Endothelial cell of umbilical vein (primary cell): Measurements from ENCODE around the gene ITPRIP. TPM values are rescaled to one million over a fixed set of nuclear protein-coding genes. Genes with fewer than 3 reads are reported as not detected.
A peak's percentile ranks its signal among the peaks of the same experiment; 100 is the strongest.

ENCODE experiments used
- BruUV-seq: library from RNA; stranded (reverse); fragments of 400-500 nt; replicated peaks from 2 replicates; lab custom pipeline; 2021; lab: Mats Ljungman, UMichigan
- CTCF ChIA-PET: fragments of 300-600, 350-600 bp; sonication (Branson Sonifier 250); formaldehyde crosslinking; loops from one replicate; lab custom pipeline; 2021; ENCODE audit warnings: antibody characterized with exemption, inconsistent platforms; lab: Charles Lee
- POLR2A ChIA-PET: fragments of 300-600, 350-600 bp; sonication (Branson Sonifier 250); formaldehyde crosslinking; loops from one replicate; lab custom pipeline; 2021; ENCODE audit warnings: antibody characterized with exemption, inconsistent platforms; lab: Charles Lee
- DNase-seq: peaks from one replicate; pipeline ENCODE4 v3.0.0-alpha.2; 2011; ENCODE audit warnings: low read depth, low spot score
- FAIRE-seq: peaks from 2 replicates; lab custom pipeline; 2011; peaks lifted over from hg19 to GRCh38; lab: Jason Lieb, UNC
- H2AFZ ChIP-seq: 2 replicates; pipeline ENCODE4 v1.6.0; 2012; ENCODE audit warnings: low read depth, low read length, control low read depth, inconsistent platforms
- H3K27ac ChIP-seq: 2 replicates; pipeline ENCODE4 v1.5.1; 2011; ENCODE audit warnings: low read depth, mild to moderate bottlenecking, control low read depth, low read length, moderate library complexity; ENCODE audit not compliant: insufficient read depth
- H3K27me3 ChIP-seq, 2 experiments: 2 replicates each; pipeline versions ENCODE4 v1.6.0 to v1.6.1; 2011; ENCODE audit warnings: low read length in 2 of 2, mixed read lengths in 1 of 2; ENCODE audit not compliant: control insufficient read depth in 2 of 2, insufficient read depth in 2 of 2
- H3K36me3 ChIP-seq, 2 experiments: 2 replicates in 1 of 2; 3 replicates in 1 of 2; pipeline ENCODE4 v1.5.1; 2011; ENCODE audit warnings: low read length in 2 of 2, mild to moderate bottlenecking in 1 of 2, moderate library complexity in 1 of 2; ENCODE audit not compliant: control insufficient read depth in 2 of 2, insufficient read depth in 2 of 2; ENCODE audit errors: extremely low read depth in 1 of 2
- H3K4me1 ChIP-seq: 3 replicates; pipeline ENCODE4 v1.5.1; 2011; ENCODE audit warnings: mild to moderate bottlenecking, low read length; ENCODE audit not compliant: control insufficient read depth, insufficient read depth; ENCODE audit errors: extremely low read depth
- H3K4me2 ChIP-seq: 2 replicates; pipeline ENCODE4 v1.6.1; 2011; ENCODE audit warnings: low read length, control low read depth, mixed read lengths; ENCODE audit not compliant: insufficient read depth
- H3K4me3 ChIP-seq, 3 experiments: fragments of 200-600 bp in 1 of 3; sonication (generic), shearing (Covaris generic) in 1 of 3; replicated peaks in 1 of 3; 2 replicates each; pipeline ENCODE4 v1.5.1; 2011 to 2016; ENCODE audit warnings: control low read depth in 3 of 3, low read length in 3 of 3, mild to moderate bottlenecking in 2 of 3, inconsistent platforms in 1 of 3, low read depth in 1 of 3, moderate library complexity in 1 of 3; ENCODE audit not compliant: insufficient read depth in 1 of 3
- H3K79me2 ChIP-seq: 2 replicates; pipeline ENCODE4 v1.6.0; 2012; ENCODE audit warnings: low read length, inconsistent platforms; ENCODE audit not compliant: control insufficient read depth, insufficient read depth
- H3K9ac ChIP-seq: replicated peaks from 2 replicates; pipeline ENCODE3; 2011; ENCODE audit warnings: low read length, control low read depth; ENCODE audit not compliant: insufficient read depth; ENCODE audit errors: extremely low read depth
- H3K9me1 ChIP-seq: replicated peaks from 3 replicates; pipeline ENCODE4 v1.6.0; 2011; ENCODE audit warnings: mild to moderate bottlenecking, low read length; ENCODE audit not compliant: control insufficient read depth, insufficient read depth; ENCODE audit errors: extremely low read depth
- H3K9me3 ChIP-seq: replicated peaks from 2 replicates; pipeline ENCODE4 v1.5.1; 2012; ENCODE audit warnings: low read length, inconsistent platforms; ENCODE audit not compliant: control insufficient read depth, insufficient read depth
- H4K20me1 ChIP-seq: replicated peaks from 2 replicates; pipeline ENCODE3; 2011; ENCODE audit warnings: mild to moderate bottlenecking, low read length; ENCODE audit not compliant: control insufficient read depth, insufficient read depth; ENCODE audit errors: extremely low read depth
- CTCF ChIP-seq, 2 donors: IDR thresholded peaks; 1 replicate in 1 of 2; 2 replicates in 1 of 2; pipeline ENCODE4 v1.5.1; 2011; ENCODE audit warnings: low read length in 2 of 2, mild to moderate bottlenecking in 2 of 2, moderate library complexity in 2 of 2, control low read depth in 1 of 2, inconsistent platforms in 1 of 2, low read depth in 1 of 2; ENCODE audit not compliant: insufficient read depth in 1 of 2; ENCODE audit errors: extremely low read depth in 1 of 2
- EZH2 ChIP-seq: IDR thresholded peaks from 2 replicates; pipeline ENCODE4 v1.6.1; 2012; ENCODE audit warnings: borderline replicate concordance, low read depth, mild to moderate bottlenecking, moderate library complexity, low read length, inconsistent platforms; ENCODE audit not compliant: severe bottlenecking
- FOS ChIP-seq: IDR thresholded peaks from 2 replicates; pipeline ENCODE4 v1.6.1; 2011; ENCODE audit warnings: mild to moderate bottlenecking, low read length, moderate library complexity, borderline replicate concordance; ENCODE audit not compliant: insufficient read depth
- GATA2 ChIP-seq: IDR thresholded peaks from 2 replicates; pipeline ENCODE4 v1.7.0; 2011; ENCODE audit warnings: low read depth, mild to moderate bottlenecking, moderate library complexity, mixed read lengths, low read length; ENCODE audit not compliant: insufficient read length, insufficient read depth
- JUN ChIP-seq: IDR thresholded peaks from 2 replicates; pipeline ENCODE4 v1.6.1; 2011; ENCODE audit warnings: borderline replicate concordance, low read depth; ENCODE audit not compliant: insufficient read length, insufficient read depth
- MAX ChIP-seq: IDR thresholded peaks from 2 replicates; pipeline ENCODE4 v1.6.1; 2011; ENCODE audit not compliant: insufficient read depth, insufficient read length
- MYC ChIP-seq: IDR thresholded peaks from one replicate; pipeline ENCODE4 v1.6.1; 2011; ENCODE audit warnings: mild to moderate bottlenecking, low read depth, low read length
- POLR2A ChIP-seq: IDR thresholded peaks from 2 replicates; pipeline ENCODE4 v1.6.1; 2012; ENCODE audit warnings: low read depth, mild to moderate bottlenecking, control low read depth, low read length
- POLR2AphosphoS5 ChIP-seq: IDR thresholded peaks from 2 replicates; pipeline ENCODE4 v1.6.1; 2012; ENCODE audit warnings: low read depth, mild to moderate bottlenecking, control low read depth, low read length, moderate library complexity; ENCODE audit not compliant: insufficient read depth
- dilution Hi-C: fragments of 300-500 bp; cut with MboI; formaldehyde crosslinking; loops from one replicate; pipeline ENCODE4 v1.15.0; 2019; ENCODE audit warnings: low sequenced_read_pairs; ENCODE audit not compliant: extremely low pct_ligation_motif_present
- intact Hi-C: fragments of 100-400 bp; cut with micrococcal nuclease; formaldehyde crosslinking; loops from one replicate; pipeline ENCODE4 v1.10.0; 2022
- polyA plus RNA-seq, 4 experiments: library from polyadenylated mRNA; depleted of rRNA in 3 of 4; stranded (reverse) in 3 of 4; unstranded in 1 of 4; fragments of >200 nt; gene quantifications; 2 replicates each; pipeline versions ENCODE4 v1.2.1 to v1.2.3, GENCODE V29; 2011 to 2012; ENCODE audit warnings: missing spikeins in 1 of 4
- total RNA-seq: library from RNA; stranded (reverse); gene quantifications from 2 replicates; pipeline ENCODE4 v1.2.3, GENCODE V29; 2021

The ITPRIP gene
- total and polyA plus RNA-seq, 2 donors (not counting 3 experiments of a cell fraction or from before 2014, with no cell fraction given), result 31.4 to 33.2 TPM

GRCh38 chr10:104351061-104351702, 12.9 kb upstream of the ITPRIP start:
- intact Hi-C loops, result no loop called here
- no peak overlapping the region for H3K4me2 ChIP-seq

More at GRCh38 chr10:104351061-104351702, 12.9 kb upstream of the ITPRIP start:
- no peak for DNase-seq
- Histone ChIP-seq H3K36me3 (no peaks in the 10 kb centered on the region), H3K9me3 (no peaks in the 10 kb centered on the region), H3K27ac (no peak overlapping the region), H3K9ac (no peak overlapping the region), H3K4me3 (no peak overlapping the region), H4K20me1 (no peaks in the 10 kb centered on the region), H2AFZ (no peak overlapping the region), H3K79me2 (no peaks in the 10 kb centered on the region), H3K9me1 (no peaks in the 10 kb centered on the region), H3K4me1 (peaks cover 13% of the 10 kb centered on the region), H3K27me3 (peaks cover 0 to 4% of the 10 kb centered on the region in 2 experiments)
- TF ChIP-seq FOS, result no peak
- TF ChIP-seq CTCF (IDR thresholded peaks at IDR 0.05; ENCODE audit: extremely low read depth in 1 of 2, insufficient read depth in 1 of 2, low read depth in 1 of 2, low read length in 2 of 2), result no peak
- TF ChIP-seq POLR2A, result no peak
- no peak for TF ChIP-seq MYC
- TF ChIP-seq JUN, result no peak
- TF ChIP-seq EZH2, result no peak
- no peak for TF ChIP-seq POLR2AphosphoS5
- TF ChIP-seq MAX, result no peak
- TF ChIP-seq GATA2, result no peak
- FAIRE-seq, result peak; percentile 4
- ChIA-PET POLR2A (interaction anchor here (1.0 kb wide), 1 partner anchor 8 kb away, joined by 7 read pairs; no protein-coding TSS in a partner anchor), CTCF (interaction anchor here (0.7 to 6.0 kb wide), 12 partner anchors 8 to 77 kb away, joined by 3 to 136 read pairs (median 6); partner anchors contain the start of gene ITPRIP)
- BruUV-seq, result no TSS peak
- dilution Hi-C loops, result no loop called here
